ENCODE data around the gene NKAIN2.

- TF ChIP-seq, protein P1, sequence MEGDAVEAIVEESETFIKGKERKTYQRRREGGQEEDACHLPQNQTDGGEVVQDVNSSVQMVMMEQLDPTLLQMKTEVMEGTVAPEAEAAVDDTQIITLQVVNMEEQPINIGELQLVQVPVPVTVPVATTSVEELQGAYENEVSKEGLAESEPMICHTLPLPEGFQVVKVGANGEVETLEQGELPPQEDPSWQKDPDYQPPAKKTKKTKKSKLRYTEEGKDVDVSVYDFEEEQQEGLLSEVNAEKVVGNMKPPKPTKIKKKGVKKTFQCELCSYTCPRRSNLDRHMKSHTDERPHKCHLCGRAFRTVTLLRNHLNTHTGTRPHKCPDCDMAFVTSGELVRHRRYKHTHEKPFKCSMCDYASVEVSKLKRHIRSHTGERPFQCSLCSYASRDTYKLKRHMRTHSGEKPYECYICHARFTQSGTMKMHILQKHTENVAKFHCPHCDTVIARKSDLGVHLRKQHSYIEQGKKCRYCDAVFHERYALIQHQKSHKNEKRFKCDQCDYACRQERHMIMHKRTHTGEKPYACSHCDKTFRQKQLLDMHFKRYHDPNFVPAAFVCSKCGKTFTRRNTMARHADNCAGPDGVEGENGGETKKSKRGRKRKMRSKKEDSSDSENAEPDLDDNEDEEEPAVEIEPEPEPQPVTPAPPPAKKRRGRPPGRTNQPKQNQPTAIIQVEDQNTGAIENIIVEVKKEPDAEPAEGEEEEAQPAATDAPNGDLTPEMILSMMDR (IDR thresholded peaks at IDR 0.05): no peak
- TF ChIP-seq POLR2A (IDR thresholded peaks at IDR 0.05): no peak
These were observed 630.8 kb downstream of the NKAIN2 start for GRCh38 chr6:124434421-124434820.
